GM21786 (cell line): ENCODE results near the gene PRKCA.
"Not testable (repeated sequence)": the region's sequence is repeated elsewhere in the genome, so short reads cannot be mapped to it uniquely, and the experiment has no call there.

Experiments used
- ATAC-seq: cut with Tn5 transposase; IDR thresholded peaks from one replicate; pipeline ENCODE4 v1.9.1; 2021; ENCODE audit not compliant: unreplicated experiment

The PRKCA gene

DNA sequence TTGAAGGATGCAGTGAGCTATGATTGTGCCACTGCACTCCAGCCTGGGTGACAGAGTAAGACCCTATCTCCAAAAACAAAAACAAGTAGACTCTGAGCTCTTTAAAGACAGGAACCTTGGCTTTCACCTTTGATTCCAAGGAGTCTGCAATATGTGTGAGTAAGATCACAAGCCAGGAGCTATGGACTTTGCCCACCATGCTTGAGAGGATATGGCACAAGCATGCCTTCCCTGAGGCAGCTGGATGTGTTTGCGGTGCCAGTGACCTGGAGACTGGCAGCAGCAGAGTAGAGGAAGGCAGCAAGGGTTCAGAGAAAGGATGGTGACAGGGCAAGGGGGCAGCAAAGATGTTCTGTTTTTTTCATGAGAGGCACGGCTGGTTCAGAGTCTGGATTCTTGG lies 14.5 kb upstream of the PRKCA start:
- ATAC-seq = no peak

DNA sequence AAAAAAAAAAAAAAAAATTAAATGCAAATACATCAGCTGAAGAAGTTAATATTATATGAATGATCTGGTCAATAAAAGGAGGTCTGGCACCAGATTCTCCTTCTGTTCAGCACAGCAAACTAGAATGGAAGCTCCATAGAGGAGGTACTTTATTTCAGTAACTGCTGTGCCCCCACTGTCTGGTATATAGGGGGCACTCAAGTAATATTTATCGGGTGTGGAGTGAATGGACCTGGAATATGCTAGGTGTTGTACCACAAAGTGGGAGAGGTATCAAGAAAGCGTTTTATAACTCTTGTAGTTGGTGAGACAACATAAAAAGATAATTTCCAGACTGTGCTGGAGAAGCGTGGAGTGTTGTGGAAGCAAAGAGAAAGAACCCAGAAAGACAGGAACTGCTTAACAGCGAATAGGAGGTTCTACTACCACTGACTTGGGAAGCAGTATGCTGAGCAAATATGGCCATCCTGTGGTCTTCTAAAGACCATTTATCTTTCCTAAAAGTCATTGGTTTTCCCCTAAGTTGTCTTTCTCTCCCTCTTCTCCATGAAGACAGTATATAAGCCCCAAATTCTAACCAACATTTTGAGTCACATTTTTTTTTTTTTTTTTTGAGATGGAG lies 12.2 kb upstream of the PRKCA start:
- ATAC-seq = no peak

DNA sequence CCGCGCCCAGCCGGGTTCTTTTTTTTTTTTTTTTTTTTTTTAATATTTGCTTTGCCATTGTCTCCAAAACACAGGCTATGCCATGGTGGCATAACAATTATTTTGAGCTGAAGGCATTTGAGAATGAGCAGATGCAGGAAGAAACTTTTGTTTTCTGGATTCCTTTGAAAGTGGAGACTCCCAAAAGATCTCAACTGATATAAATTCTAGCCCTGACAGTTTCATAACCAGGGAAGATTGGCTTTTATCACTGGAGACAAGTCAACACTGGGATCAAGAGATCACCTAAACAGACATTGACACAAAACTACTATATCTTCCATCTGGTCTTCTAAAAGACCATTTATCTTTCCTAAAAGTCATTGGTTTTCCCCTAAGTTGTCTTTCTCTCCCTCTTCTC lies 10.1 kb upstream of the PRKCA start:
- ATAC-seq = no peak

DNA sequence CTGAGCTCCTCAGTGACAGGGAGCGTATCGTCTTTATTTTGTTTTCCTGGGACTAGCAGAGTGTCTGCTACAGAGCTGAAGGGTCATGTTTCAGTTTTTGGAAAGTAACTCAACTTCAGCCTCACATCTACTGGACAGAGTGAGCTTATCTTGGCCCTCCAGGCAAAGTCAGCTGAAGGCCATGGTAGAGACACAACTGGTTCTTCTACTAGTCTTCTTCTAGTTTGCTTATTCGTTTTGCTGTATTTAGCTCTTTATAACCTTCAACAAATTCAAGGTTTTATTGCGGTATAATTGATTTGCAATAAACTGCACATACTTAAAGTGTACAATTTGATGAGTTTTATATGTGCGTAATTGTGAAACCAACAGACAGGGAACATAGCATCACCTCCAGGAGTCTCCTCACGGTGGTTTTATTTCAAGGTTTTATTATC lies 6.1 kb upstream of the PRKCA start:
- no peak for ATAC-seq

DNA sequence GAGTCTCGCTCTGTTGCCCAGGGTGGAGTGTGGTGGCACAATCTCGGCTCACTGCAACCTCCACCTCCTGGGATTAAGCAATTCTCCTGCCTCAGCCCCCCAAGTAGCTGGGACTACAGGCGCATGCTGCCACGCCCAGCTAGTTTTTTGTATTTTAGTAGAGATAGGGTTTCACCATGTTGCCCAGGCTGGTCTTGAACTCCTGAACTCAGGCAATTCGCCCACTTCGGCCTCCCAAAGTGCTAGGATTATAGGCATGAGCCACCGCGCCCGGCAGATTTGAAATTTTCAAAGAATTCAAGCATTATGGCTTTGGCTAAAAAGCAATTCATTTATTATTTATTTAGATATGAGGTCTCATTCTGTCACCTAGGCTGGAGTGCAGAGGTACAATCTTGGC lies 5.0 kb upstream of the PRKCA start:
- not testable (repeated sequence) for ATAC-seq

DNA sequence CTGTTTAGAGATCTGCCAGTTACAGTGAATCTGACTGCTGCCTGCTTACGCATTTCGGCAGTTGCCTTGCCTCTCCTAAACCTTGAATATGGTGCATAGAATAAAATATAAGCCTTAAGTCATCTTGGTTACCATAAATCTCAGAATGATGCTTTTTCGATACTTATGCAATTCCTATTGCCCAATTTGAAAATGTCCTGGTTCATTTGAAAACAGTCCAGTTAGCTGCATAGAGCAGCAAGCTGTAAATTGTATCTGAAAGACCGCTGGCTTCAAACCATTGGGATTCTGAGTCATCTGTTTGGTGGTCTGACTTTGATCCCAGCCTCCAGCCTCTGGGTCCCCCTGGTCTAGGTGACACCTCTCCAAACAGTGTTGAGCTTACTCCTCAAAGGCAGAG lies 2.7 kb upstream of the PRKCA start:
- no peak for ATAC-seq

DNA sequence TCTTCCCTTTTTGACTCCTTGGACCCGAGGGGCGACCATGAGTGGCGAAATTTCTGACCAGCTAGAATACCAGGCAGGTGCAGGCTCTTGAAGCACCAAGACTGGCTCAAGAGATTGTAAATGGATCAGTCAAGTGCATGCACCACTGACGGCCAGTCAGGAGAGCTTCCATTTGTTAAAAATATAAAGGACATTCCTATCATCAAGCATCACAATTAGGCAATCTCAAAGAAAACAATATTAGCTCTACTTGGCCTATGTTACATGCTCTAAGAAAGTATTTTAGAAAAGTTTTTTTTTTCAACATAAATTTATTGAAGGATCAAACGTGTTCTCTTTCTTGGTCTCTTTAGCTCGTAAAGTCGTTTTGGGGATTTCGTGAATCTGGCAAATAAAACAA lies 1.5 kb upstream of the PRKCA start:
- ATAC-seq = no peak

DNA sequence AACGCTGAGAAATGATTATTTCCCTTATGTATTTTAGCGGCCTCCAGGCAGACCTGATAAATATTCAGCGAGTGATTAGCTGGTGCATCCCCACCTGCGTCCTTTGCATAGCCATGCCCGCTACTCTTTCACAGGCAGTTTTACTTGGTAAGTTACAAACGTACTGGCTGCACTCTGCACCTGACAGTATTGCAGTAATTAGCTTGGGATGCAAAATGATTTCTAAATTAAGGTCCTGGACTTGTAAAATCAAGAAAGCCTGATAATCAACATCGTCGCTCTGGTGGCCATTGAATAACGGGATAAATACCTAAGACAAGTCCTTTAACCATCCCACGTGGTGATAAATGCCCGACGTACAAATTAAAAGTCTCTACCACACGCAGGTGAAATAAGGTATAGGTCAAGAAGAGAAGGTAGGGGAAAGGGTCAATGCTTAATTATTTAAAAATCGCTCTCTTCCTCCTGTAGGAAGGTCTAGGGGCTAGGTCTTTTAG lies 998 bp upstream of the PRKCA start:
- ATAC-seq = no peak

DNA sequence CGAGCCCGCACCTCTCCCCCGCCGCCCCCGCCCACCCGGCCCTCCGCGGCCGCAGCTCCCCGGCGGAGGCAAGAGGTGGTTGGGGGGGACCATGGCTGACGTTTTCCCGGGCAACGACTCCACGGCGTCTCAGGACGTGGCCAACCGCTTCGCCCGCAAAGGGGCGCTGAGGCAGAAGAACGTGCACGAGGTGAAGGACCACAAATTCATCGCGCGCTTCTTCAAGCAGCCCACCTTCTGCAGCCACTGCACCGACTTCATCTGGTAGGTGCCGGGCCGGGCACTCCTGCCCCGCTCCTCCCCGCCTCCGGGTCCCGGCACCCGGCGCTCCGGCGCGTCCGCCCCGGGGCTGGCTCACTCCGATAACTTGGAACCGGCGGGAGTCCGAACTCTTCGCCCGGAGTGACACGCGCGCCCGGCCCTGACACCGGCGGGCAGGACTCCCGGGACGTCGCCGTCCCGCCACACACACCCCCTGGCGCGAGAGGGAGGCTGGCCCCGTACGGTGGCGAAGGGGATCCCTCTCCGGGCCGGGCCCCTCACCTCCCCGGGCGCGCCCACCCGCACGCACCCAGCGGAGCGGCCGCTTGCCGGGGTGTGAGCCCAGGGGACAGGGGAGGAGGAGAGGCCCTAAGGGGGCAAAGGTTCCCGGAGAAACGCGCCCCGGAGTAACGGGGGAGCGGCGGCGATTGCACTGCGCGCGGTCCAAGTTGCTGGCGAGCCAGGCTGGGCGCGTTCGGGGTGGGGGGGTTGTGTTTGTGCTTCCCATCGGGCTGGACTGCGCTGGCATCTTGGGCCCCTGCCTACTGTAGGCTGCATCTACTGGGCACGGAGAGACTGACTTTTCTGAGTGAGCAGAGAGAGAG lies 581 bp downstream of the PRKCA start:
- ATAC-seq = peak; percentile 11

DNA sequence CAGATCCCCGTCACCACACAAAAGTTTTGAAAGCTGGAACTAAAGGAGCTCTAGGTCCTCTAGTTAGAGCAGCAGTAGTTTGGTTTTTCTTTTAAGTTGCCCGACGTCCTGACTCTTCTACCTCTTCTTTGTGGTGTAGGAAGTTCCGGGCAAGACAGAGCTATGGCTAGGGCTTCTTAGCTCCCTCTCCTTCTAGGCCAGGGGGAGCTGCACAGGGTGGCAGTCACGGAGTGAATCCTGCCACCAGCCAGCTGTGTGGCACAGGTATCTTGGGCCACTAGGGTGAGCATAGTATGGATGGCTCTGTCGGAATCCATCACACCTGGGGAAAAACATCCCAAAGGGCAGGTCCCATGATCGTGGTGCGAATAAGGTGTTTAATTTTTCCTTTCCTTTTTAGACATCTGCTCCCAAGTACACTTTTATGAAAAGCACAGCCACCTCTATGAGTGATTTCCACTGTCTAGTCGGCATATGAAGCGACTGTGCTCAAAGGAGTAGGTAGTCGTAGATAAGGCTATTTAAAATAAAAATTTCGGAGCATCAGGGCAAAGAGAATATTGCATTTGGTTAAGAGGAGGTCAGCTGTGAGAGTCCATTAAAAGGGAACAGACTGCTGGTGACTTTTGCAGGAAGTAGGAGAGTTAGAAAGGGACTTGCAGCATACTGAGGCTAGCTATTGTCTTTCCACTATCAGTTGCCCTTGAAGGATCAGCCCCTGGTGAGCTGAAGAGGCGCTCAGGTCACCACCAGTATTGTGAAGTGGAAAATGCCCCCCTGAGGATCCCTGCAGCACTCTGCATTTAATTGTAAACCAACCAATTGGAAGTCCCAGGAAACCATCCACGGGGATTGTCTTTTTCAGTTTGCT lies 2.1 kb downstream of the PRKCA start:
- ATAC-seq = no peak

DNA sequence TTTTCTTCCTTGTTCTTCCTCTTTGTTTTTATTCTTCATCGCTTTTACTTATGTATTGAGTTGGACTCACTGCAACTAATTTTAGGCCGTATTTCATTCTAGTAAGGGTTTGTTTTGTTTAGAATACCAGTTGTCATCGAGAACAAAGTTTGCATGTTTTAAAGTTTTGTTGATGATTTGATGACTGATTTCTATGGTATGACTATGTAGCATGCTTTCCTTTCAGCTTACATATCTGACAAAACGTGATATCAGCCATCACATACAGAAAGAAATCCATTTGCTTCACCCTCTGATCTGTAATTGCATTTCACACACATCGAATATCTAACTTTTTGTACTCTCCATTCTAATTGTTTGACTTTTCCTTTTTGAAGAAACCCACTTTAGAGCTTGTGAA lies 4.0 kb downstream of the PRKCA start:
- ATAC-seq = no peak

DNA sequence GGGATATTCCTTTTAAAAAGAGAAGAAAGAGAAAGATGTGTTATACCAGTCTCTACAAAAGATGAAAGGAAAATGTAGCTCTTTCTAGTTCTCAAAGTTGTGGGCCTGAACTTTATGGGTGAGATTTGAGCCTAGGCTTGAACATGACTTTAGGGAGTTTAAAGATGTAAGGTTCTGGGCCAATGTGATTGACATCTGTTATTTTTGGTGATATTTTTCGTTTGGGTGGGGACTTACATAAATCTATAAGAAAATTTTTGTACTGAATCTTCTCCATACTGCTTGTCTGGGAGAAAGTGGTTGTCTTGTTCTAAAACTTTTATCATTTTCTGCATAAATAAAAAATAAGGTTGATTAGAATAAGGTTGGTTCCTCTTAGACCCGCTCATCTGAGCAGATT lies 4.8 kb downstream of the PRKCA start:
- no peak for ATAC-seq

DNA sequence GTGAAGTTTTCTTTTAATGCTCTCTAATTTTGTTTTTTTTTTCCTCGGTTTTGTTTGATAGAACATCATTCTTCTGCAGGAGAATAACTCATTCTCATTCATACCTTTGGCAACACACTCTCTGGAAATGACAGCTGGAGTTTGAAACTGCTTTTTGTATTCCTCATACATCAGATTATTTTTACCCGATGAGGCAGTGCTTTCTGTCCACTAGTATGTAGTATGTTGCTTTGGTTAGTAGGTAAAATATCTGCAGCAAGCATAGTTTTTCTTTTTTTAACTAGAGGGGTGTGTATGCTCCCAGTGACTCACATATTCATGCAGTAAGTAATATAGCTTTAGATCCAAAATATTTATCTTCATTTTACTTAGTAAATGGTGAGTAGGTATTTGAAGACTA lies 6.4 kb downstream of the PRKCA start:
- ATAC-seq = no peak

DNA sequence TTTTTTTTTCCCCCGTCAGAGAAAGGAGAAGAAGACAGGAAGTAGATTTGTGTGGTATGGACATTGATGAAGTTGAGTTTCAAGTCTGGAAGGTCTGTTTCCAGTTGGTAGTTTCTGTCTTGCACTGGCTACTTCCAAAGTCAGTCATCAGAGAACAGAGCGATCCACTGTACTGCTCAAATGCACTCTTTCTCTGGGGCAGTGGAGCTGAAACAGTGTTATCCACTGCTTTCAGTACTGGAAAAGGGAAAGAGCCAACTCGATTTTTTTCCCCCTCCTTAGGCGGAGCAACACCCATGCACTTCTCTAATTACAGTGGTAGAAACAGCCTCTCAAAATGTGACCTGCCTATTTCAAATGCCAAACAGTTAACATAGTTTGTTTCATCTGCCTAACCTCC lies 7.4 kb downstream of the PRKCA start:
- ATAC-seq = no peak

DNA sequence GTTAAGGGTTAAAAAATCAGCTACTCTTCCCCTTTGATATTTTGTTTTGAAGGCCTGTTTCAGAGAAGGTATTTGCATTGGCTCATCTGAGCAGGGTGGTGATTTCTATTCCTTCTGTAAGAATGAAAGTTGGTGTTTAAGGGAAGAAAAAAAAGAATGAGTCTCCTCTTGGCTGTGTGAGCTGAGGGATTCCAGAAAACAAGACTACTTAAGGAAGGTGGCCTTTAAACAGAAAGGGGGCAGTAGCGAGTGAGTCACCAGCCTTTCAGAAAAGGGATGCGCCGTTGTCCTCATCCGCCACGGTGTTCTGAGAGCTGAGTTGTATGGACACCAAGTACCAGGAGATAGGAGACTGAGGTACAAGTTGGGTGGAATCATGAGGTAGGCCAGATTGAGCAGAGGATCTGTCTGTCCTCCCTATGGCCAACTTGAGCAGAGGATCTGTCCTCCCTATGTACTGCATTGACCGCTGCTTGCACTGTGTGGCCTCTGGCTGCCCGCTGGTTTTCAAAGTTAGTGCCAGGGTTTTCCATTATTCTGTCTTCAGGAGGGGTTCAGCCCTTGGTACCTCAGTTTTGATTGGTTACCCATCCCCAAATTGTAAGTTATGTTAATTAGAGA lies 8.2 kb downstream of the PRKCA start:
- no peak for ATAC-seq

DNA sequence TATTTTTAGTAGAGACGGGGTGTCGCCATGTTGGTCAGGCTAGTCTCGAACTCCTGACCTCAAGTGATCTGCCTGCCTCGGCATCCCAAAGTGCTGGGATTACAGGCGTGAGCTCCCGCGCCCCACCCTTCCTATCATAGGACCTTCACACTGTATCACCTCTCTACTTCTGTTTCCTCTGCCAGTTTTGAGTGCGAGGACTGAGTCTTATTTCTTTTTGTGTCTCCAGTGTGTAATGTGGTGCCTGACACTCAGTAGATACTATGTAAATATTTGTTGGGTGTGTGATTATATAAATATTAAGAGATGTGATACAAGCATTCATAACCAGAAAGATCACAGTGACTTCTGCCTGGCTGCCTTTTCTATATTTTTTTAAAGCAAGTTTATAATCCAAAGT lies 10.5 kb downstream of the PRKCA start:
- no peak for ATAC-seq

DNA sequence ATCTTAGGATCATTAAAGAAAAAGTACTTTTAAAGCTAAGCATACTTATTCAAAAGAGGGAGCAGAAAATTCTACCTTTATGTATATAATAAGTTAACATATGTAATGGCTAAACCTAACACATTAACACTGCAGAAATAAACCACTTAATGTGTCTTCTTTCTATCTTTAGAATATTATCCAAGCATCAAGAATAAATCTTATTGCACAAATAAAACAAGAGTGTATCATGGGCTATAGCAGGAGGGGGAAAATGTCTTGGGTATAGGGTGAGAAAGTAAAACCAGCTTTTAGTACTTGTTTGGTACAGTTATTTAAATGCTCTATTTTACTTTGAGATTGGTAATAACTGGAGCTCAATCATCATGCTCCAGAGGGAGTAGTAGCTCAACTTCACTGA lies 10.9 kb downstream of the PRKCA start:
- no peak for ATAC-seq

DNA sequence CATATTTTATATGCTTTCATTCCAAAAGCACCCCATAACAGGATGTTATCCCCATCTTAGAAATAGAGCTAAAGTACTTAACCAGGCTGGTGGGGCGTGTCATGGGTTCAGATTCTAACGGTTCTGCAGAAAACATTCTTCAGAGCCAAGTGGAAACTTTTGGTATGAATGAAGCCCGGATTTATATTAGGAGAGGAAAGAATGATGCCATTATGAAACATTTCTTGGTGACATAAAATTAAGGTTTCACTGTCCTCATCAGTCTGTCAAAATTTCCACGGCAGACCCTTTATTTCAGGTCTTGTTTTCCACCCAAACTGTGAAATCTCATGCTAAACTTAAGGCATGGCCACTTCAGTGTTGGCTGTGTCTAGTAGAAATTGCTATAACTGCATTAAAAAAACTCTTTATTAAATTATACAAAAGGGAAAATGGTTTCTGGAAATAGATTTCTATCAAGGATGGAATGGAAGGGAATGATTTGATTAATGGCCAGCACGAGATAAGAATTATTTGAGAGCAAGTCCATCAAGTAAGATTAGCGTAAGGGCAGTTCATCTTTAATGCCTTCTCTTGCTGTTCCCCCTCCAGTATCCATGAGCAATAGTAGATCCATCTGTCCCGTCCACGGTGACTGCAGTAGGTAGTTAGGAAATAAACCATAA lies 11.7 kb downstream of the PRKCA start:
- no peak for ATAC-seq

DNA sequence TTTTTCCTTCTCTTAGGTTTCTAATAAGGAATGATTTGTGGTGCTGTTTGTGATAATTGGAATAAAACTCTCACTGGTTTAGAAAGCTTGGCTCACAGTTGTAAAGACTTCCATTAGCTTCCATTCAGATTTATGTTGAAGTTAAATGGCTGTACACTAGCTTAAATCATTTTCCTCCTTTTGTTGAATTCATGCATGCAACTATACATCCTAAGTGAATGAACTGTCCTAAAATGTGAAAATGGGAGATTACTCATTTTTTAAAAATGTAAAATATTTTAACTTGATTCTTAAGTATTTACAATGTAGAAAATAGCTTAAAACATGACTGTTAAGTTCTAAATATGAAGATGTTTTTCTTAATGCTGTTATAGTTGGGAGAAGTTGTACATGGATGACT lies 15.2 kb downstream of the PRKCA start:
- ATAC-seq = no peak

DNA sequence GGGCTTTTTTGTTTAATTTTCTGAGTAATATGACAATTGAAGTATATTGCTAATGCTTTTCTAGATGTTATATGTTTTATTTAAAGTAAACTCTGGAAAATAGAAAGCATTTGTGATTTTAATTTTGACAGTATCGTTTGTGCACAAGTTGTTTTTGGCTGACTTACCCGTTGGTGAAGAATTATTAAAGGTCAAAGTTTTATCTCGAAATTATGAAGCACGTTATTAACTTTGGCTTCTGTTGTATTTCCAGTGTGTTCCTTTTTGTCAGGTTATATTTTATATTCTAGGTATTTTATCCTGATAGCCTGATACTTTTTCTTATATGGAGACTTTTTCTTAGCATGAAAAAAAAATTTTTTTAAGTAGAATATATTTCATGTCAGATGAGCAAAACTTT lies 16.8 kb downstream of the PRKCA start:
- no peak for ATAC-seq

DNA sequence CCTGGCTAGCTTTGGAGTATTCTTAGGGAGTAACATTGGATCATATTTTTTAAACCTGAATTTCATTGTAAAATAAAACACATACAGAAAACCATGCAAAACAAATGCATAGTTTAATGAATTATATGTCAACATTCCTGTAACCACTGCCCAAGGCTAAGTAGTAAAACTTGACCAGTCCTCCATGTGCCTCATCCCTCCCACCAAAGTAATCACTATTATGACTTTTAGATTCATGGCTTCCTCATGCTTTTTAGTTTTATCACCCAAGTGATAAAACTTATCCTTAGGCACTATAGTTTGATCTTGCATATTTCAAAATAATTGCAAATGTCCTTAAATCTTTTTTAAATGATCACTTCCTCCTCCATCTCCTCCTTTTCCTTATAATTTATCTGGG lies 20.4 kb downstream of the PRKCA start:
- ATAC-seq = no peak
